HL-60/S4 treated with retinoic acid at 250 ng/mL for 4 days and 3 days (cell line): ENCODE measurements around the gene JSRP1.

ENCODE experiments used
- in situ Hi-C: fragments of 300-500 bp; cut with MboI; formaldehyde crosslinking; loops from 2 replicates; pipeline ENCODE4 v1.7.0; 2022; ENCODE audit warnings: low sequenced_read_pairs

Gene JSRP1

DNA sequence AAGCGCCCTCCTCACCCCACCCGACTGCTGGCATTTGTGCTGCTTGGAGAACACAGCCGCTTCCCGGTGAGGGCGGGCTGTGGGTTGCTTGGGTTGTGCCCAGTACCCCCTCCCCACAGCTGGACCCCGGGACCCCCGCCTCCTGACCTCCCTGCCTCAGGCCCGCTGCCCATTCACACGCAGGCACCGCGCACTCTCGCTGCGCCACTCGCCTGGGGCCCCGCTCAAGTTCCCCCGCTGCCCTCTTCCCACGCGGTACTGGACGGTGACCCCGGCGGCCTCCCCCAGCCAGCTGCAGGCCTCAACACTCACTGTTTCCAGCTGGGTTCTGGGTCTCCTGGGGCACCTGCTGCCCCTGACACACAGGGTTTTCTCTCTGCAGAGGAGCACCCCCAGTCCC lies 36.5 kb downstream of the JSRP1 start:
- in situ Hi-C loops: no loop called here

GRCh38 chr19:2217591-2217990 lies 38.6 kb downstream of the JSRP1 start:
- in situ Hi-C loops: no loop called here

GRCh38 chr19:2216361-2217225 lies 39.6 kb downstream of the JSRP1 start:
- in situ Hi-C loops: no loop called here

DNA sequence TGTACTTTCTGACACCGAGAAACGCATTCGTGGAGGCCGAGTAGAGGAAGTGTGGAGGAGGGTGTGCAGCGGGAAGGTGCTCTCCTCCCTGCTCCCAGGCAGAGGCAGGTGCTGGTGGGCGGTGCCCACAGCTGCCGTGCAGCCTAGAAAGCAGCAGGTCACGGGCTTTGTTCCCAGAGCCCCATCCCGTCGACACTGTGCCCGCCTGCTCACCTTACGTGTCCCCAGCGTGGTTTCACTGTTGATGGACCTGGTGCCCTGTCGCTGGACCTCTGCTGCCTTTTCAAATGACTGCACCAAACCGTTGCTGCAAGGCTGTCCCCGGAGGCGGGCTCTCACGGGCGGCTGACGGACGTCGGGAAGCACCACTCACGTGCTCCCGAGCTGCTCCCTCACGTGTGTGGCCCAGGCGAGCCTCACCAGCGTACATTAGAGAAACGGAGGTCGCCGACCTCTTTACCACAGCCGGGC lies 40.9 kb downstream of the JSRP1 start:
- in situ Hi-C loops: no loop called here

- in situ Hi-C loops: no loop called here
These were observed 42.0 kb downstream of the JSRP1 start for GRCh38 chr19:2214251-2214650.

- in situ Hi-C loops: no loop called here
These were observed 42.4 kb downstream of the JSRP1 start for GRCh38 chr19:2213799-2214198.

- in situ Hi-C loops: no loop called here
These were observed 43.1 kb downstream of the JSRP1 start for GRCh38 chr19:2212861-2213711.

GRCh38 chr19:2210987-2211740 lies 45.1 kb downstream of the JSRP1 start:
- in situ Hi-C loops: no loop called here

GRCh38 chr19:2210206-2210605 lies 46.0 kb downstream of the JSRP1 start:
- in situ Hi-C loops: no loop called here

GRCh38 chr19:2209408-2209807 lies 46.8 kb downstream of the JSRP1 start:
- in situ Hi-C loops: no loop called here

DNA sequence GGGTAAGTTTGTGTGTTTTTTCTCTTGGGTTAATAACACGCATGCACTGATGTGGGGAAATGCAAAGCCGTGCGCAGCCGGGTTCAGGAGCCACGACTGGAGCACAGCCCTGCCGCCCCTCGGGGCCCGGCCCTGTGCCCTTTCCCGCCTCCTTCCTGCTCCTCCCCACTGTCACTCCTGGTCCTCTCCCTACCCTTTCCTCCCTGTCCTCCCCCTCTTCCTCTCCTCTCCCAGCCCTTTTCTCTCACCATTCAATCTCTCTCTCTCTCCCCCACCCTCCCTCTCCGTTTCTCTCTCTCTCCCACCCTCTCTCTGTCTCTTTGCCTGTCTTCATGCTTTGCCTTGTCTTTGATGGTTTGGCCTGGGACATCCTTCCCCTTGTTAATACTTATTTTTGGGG lies 47.2 kb downstream of the JSRP1 start:
- in situ Hi-C loops: no loop called here

GRCh38 chr19:2207991-2208860 lies 48.0 kb downstream of the JSRP1 start:
- in situ Hi-C loops: no loop called here

- in situ Hi-C loops: no loop called here
These were observed 49.2 kb downstream of the JSRP1 start for GRCh38 chr19:2207008-2207407.

GRCh38 chr19:2202366-2202765 lies 53.9 kb downstream of the JSRP1 start:
- in situ Hi-C loops: no loop called here
